Panc1 (cell line): ENCODE data around the gene FRMD5.

Experiments
- CTCF ChIP-seq: fragments of 450-650 bp; IDR thresholded peaks from 2 replicates; pipeline ENCODE4 v1.5.1; 2017; ENCODE audit warnings: mild to moderate bottlenecking
- POLR2AphosphoS5 ChIP-seq: IDR thresholded peaks from 2 replicates; pipeline ENCODE4 v1.6.1; 2012; ENCODE audit warnings: mild to moderate bottlenecking, low read depth, low read length, moderate library complexity

GRCh38 chr15:43941071-43941470 lies 254.0 kb downstream of the FRMD5 start:
- TF ChIP-seq POLR2AphosphoS5 (no peak), CTCF (no peak)
